Activated T-helper 1 cell treated with anti-CD3 and anti-CD28 coated beads, Interleukin-2, amount 50 U/mL, for 16 hours (primary cell): ENCODE measurements around the gene RPS3.
"Not testable (repeated sequence)": the region's sequence is repeated elsewhere in the genome, so short reads cannot be mapped to it uniquely, and the experiment has no call there.

Source experiments
- DNase-seq, 2 donors: peaks; one replicate each; pipeline ENCODE4 v3.0.0-alpha.2; 2020; ENCODE audit warnings: low read depth in 1 of 2, low spot score in 1 of 2

RPS3 gene

DNA sequence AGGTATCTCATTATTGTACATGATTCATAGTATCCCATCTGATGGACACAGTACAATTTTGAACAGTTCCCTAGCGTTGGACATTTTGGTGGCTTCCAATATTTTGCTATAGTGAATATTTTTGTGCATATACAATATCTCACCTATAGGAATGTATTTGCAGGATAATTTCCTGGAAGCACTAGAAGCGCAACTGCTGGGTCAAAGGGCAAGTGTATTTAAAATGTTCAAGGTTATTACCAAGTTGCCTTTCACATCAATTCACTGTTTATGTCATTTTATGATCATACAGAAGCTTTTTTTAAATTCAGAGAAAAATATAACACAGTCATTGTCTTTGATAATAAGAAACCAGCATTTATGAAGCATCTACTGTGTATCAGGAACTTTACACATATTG, 19.1 kb upstream of the RPS3 start:
- no peak for DNase-seq

GRCh38 chr11:75380716-75381420, 18.4 kb upstream of the RPS3 start:
- DNase-seq = no peak

DNA sequence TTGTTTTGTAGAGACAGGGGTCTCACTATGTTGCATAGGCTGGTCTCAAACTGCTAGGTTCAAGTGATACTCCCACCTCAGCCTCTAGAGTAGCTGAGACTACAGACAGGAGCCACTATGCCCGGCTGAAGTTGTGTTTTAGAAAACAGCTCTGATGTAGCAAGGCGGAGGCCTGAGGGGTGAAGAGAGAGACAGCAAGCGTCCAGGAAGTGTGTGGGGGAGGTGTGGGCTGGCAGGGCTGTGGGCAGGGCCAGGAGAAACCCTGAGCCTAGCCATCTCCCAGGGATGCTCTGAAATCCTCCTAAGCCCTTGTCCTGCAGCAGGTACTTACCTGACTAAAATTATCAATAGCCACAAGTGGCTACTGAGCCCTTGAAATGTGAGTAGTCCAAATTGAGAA, 16.1 kb upstream of the RPS3 start:
- DNase-seq = peak in 1 of 2 donors; percentile 22

DNA sequence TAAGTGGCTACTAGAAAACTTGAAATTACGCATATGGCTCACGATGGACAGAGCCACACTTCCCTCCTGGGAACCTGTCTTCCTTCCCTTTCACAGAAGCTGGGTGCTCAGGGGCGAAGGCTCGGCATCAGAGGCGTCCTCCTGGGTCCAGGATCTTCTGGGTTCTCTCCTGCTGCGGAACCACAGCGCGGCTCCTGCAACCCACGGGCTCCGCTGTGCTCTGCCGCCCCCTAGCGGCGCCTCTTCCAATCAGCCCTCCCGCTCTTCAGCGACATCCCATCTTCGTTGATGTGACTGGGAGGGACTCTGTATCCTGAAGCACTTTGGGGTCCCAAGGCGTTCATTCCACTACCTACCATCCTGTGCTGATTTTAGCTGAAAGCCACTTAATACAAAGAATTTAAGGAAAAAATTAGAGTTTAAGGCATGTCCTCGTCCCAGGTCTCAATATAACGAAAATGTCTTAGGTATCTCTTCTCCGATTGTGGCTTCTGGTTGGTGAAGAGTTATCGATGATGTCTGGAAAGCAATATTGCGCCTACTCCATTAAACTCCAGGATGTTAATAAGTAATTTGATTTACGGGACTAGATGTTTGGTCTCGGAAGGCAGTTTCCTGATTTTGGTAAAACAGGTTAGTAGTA, 14.8 kb upstream of the RPS3 start:
- peak; percentile 68 for DNase-seq

GRCh38 chr11:75386942-75387630, 12.2 kb upstream of the RPS3 start:
- DNase-seq = no peak

- DNase-seq = no peak
Measured at GRCh38 chr11:75387736-75388294, 11.5 kb upstream of the RPS3 start.

DNA sequence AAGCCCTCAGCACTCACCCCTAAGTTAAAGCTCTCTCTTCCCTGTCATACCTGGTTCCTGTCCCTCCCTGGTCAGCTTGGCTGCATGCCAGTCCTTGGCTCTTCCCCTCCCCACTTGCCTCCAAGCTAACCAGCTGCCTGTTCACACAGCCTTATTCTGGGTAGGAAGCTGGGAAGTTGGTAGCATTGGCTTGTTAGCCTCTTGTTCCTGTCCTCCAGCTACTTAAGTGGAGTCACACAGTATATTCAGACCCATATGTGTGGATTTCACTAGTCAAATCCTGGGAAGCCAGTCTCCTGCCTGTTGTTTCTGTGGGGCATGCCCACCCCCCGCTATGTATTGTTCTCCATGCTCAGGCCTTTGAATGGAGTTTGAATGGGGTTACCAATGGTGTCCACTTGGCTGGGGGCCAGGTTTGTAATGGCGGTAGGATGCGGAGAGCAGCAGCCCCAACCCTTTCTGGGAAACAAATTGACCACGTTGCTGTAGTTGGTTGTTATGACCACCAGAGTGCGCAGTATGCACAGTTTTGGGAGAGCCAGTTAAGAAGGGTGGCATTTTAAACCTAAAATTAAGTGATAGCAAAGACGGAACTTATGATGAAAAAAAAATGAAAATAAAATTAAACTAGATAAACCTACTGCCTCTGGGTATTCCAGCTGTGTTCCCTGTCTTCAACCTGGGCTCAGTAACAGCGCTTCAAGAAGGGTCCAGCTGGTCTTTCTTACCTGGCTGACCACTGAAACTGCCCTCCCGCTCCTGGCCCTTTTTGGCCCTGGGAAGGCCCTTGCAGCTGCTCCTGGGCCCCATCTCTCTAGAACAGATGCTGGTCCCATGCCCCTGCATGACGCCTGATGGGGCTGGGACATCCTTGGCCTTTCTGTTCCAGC, 10.7 kb upstream of the RPS3 start:
- peak; percentile 34 to 50 for DNase-seq

DNA sequence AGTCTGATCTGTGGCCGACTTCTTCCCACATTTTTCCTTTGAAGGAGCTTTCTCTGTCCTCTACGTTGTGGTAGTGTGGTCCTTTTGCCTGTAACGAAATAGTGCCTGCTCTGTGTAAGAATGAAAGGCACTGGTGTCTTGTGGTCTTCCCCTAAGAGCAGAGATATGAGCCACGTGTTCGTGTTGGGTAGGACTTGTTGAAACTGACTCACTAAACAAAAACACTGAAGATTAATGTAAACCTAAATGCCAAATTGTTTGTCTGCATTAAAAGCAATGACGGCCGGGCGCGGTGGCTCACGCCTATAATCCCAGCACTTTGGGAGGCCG, 10.1 kb upstream of the RPS3 start:
- DNase-seq = no peak

GRCh38 chr11:75389925-75390324, 9.4 kb upstream of the RPS3 start:
- no peak for DNase-seq

GRCh38 chr11:75394085-75394840, 5.1 kb upstream of the RPS3 start:
- no peak for DNase-seq

- DNase-seq = no peak
Measured at GRCh38 chr11:75398906-75399305, 412 bp upstream of the RPS3 start.

GRCh38 chr11:75400146-75400865, 988 bp downstream of the RPS3 start:
- DNase-seq = no peak

- DNase-seq = no peak
Measured at GRCh38 chr11:75402002-75402773, 2.9 kb downstream of the RPS3 start.

- no peak for DNase-seq
Measured at GRCh38 chr11:75403037-75403436, 3.7 kb downstream of the RPS3 start.

DNA sequence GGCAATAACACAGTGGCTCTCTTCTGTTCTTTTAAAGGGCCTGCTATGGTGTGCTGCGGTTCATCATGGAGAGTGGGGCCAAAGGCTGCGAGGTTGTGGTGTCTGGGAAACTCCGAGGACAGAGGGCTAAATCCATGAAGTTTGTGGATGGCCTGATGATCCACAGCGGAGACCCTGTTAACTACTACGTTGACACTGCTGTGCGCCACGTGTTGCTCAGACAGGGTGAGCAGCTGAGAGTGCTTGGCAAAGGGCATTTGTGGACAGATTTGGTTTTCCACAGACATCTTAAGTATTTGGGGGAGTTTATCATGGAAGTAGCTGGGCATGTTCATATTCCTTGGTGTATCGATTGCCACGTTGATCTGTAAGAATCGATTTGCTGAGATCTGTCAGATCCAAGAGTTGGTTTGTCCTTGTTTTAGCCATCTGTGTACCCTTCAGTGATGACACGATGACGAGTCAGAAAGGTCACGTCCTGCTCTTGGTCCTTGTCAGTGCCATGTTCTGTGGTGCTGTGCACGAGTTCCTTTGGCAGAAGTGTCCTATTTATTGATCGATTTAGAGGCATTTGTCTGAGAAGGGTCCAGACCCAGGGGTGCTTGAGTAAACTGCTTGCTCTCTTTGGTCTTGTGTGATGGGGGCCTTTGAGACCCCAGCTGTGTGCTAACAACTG, 4.8 kb downstream of the RPS3 start:
- DNase-seq = no peak

- no peak for DNase-seq
Measured at GRCh38 chr11:75406338-75406777, 7.0 kb downstream of the RPS3 start.

GRCh38 chr11:75408957-75409219, 9.6 kb downstream of the RPS3 start:
- no peak for DNase-seq

- not testable (repeated sequence) for DNase-seq
Measured at GRCh38 chr11:75409971-75410370, 10.7 kb downstream of the RPS3 start.

- DNase-seq = not testable (repeated sequence)
Measured at GRCh38 chr11:75413146-75413545, 13.8 kb downstream of the RPS3 start.
